NCI-H2196 treated with DMSO at 0.1 percent for 48 hours (cell line): ENCODE data around the gene ANXA6.
A peak's percentile ranks its signal among the peaks of the same experiment; 100 is the strongest.
"Not testable (repeated sequence)": the region's sequence is repeated elsewhere in the genome, so short reads cannot be mapped to it uniquely, and the experiment has no call there.

Source experiments
- DNase-seq: peaks from one replicate; lab custom pipeline; 2025; ENCODE audit not compliant: unreplicated experiment; lab: John Stamatoyannopoulos, UW

Gene ANXA6

DNA sequence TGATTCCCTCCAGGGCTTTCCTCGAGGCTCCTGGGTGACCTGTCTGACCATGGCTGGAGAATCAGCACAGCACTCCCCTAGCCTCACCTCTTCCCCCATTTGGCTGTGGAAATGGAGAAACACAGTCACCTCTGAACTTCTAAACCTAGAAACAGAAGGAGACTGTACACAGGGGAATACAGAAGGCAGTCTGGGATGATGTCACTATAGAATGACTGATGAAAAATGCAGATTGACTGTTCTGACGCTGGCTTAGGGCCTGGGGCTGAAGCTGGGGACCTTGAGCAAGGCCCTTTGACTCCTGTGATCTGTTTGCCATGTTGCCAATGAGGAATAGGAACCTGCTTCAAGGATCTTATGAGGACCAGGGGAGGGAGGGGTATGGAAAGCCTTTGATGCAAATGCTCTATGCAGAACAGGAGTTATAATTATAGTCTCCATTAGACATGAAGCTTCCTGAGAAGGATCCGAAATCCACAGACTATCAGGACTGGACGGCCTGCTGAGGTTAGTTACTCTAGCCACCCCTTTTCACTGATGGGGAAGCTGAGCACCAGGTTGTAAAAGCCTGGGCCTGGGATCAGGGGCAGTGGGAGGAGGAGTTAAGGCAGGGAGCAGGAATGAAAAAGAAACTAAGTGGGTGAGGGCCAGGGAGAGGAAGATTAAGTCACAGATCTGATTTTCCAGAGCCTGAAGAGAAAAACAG, 24.4 kb upstream of the ANXA6 start:
- DNase-seq, result no peak

- DNase-seq, result no peak
Observed at GRCh38 chr5:151180291-151180690, 22.7 kb upstream of the ANXA6 start.

GRCh38 chr5:151179489-151179840, 21.9 kb upstream of the ANXA6 start:
- no peak for DNase-seq

GRCh38 chr5:151178777-151179488, 21.4 kb upstream of the ANXA6 start:
- DNase-seq, result no peak

GRCh38 chr5:151178372-151178771, 20.8 kb upstream of the ANXA6 start:
- no peak for DNase-seq

DNA sequence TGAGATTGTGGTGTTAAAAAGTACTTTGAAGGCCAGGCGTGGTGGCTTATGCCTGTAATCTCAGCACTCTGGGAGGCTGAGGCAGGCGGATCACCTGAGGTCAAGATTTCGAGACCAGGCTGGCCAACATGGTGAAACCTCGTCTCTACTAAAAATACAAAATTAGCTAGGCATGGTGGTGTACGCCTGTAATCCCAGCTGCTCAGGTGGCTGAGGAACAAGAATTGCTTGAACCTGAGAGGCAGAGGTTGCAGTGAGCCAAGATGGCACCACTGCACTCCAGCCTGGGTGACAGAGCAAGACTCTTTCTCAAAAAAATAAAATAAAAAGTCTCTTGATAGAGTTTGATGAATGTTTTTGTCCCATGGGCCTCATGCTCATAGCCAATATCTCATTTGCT, 18.7 kb upstream of the ANXA6 start:
- not testable (repeated sequence) for DNase-seq

GRCh38 chr5:151174612-151175101, 17.1 kb upstream of the ANXA6 start:
- DNase-seq, result no peak

GRCh38 chr5:151173711-151174611, 16.4 kb upstream of the ANXA6 start:
- no peak for DNase-seq

GRCh38 chr5:151171529-151171928, 13.9 kb upstream of the ANXA6 start:
- DNase-seq, result no peak

DNA sequence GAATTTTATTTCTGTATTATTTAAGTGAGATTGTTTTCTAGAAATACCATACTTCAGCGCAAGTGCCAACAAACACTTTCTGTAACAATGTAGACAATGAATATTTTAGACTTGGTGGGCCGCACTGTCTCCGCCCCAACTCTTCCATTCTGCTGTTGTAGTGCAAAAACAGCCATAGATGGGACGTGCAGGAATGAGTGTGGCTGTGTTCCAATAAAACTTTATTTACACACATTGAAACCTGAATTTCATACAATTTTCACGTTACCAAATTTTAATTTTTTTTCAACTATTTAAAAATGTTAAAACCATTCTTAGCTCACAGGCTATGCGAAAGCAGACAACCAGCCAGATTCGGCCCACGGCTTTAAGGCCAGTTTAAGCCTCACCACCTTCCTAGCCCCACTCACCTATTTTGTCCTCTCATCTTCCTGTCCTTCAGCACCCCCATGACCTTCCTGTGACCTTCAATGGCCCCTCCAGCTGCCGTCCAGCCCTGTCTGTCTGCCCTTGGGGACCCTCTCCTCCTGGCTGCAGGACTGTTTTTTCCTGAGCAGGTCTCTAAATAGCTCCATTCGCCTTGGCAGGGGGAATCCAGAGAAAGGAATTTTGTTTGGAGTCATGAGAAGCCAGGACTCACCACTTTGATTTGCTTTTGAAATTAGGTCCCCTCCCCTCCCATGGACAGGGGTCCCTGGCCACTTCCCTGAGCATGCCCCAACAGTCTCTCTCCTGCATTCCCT, 11.2 kb upstream of the ANXA6 start:
- no peak for DNase-seq

DNA sequence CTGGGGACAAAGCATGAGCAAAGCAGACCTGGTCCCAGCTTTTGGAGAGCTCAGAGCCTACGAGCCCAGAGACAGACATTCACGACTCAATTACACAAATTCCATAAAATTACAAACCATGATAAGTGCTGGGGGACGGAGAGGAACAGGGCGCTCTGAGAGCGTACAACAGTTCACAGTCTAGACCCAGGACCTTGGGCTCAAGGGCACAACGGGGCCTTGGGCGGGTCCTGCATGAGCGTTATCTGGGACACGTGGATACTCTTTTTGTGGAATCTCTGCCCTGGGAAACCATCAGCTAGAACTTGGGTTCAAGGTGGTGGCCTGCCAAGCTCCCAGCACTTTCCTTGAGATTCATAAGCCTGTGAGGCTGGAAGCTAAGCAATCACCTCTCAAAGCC, 9.4 kb upstream of the ANXA6 start:
- DNase-seq, result no peak

GRCh38 chr5:151164687-151165392, 7.3 kb upstream of the ANXA6 start:
- peak; percentile 29 for DNase-seq

DNA sequence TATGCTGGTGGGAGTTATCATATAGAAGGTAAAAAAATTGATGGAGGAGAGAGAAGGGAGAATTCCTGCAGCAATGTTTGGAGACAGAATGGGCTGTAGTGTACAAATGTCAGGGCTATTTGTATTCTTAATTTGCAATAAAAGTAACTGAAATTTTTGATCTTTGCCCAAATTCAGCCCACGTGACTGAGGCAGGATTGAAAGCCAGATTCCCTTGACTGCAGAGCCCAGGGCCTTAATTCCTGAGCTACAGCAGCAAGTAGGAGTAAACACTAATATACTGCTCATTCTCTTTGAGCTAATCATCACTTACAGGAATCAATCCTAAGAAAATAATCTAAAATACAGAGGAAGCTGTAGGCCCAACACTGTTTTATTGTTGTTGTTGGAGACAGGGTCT, 5.2 kb upstream of the ANXA6 start:
- DNase-seq, result no peak

DNA sequence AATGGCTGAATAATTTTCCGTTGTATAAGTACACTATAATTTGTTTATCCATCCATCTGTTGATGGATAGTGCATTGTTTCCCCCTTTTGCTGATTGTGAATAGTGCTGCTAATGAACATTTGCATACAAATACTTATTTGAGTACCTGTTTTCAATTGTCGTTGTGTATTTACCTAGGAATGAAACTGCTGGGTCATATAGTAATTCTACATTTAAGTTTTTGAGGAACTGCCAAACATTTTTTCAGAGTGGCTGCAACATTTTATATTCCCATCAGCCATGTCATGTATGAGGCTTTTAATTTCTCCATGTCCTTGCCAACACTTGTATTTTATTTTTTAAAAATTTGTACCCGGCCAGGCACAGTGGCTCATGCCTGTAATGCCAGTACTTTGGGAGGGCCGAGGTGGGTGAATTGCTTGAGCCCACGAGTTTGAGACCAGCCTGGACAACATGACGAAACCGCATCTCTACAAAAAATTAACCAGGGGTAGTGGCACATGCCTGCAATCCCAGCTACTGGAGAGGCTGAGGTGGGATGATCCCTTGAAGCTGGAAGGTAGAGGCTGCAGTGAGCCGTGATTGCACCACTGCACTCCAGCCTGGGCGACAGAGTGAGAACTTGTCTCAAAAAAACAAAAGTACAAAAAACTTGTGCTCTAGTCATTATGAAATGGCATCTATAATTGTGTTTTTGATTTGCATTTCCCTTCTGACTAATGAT, 2.2 kb upstream of the ANXA6 start:
- no peak for DNase-seq

DNA sequence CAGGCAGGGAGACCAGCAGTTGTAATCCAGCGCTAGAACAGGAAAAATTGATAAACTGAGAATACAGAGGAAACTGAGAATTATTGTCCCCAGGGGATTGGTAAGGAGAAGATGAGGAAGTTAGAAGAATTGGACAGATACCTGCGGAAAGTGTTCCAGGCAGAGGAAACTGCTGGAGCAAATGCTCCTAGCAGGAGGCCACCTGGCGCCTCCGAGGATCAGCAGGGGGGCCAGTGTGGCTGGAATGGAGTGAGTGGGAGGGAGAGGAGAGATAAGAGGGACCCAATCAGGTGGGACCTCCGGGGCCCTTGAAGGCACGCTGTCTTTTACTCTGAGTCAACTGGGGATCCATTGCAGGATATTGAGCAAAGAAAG, 695 bp upstream of the ANXA6 start:
- no peak for DNase-seq

DNA sequence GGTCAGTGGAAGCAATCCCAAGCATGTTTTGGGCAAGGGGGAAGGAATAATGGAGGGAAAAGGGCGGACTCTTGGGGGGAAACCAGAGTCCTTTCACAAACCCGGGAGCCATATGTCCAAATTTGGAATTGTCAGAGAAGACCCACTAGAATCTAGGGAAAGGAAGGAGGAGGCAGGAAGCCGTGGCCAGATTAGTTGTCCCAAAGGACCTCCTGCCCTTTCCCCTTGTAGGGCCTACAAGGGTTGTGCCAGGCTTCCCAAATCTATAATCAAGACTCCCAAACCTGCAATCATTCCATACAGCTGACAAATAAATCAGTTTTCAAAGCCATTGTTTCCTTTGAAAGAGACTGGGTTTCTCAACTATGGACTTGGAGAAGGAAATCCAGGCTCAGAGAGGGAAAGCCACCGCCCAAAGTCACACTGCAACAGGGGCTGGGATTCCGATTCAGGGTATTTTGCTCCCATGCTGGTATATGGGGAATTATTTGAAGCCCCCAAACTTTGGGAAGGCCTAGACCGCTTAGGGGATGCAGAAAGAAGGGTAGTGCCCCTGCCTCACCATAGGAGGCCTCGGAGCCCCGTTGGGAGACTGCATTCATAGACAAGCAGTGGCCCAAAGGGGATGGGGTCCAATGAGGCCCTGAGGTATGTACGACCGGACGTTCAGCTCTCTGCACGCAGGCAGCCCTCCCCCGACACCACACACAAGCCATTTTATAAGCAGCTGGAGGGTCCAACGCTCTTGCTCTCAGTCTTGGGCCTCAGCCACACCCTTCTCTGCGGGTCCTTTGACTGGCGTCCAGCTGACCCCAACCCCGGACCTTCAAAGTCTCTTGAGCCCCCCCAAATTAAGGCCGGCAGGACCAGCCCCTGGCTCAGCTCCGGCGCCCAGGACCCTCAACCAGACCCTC, 815 bp downstream of the ANXA6 start:
- DNase-seq, result no peak

DNA sequence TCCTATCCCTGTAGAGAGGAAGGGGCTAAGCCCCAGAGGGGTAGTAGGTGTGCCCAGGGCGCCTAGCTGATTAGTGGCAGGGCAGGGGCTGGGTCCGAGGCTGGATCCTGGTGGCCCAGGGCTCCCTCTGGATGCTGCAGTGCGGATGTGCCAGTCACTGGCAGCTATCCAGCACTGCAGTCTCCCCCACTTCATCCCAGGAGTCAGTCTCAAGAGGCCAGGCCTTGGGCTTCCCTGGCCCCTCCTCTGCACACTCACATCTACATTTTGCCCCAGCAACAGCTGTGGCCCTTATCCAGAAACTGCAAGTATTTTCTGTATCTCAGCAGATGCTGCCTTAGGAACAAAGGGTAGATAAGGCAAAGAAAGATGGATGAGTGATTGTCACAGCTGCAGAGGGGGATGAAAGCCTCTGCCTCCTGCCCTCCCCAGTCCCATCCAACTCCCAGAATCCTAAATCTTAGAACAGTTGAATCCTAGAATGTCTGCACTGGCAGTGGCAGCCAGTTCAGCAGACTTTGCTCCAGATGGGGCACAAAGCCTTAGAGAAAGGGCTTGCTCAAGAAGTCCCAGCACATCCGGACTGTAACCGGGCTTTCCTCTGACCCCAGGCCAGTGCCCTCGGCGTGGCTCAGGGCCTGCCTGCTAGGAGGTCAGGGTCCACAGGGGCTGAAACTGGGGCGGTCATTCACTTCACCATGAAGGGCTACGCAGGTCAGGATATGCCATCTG, 1.6 kb downstream of the ANXA6 start:
- DNase-seq, result no peak
